Measurements from ENCODE around the gene SH2D6. TPM values are rescaled to one million over a fixed set of nuclear protein-coding genes. Genes with fewer than 3 reads are reported as not detected.
"Not testable (repeated sequence)": the region's sequence is repeated elsewhere in the genome, so short reads cannot be mapped to it uniquely, and the experiment has no call there.

SH2D6 gene
- polyA plus RNA-seq, 4 donors, result 0.24 to 0.62 (median 0.56) TPM

GRCh38 chr2:85437488-85438200 is 19.1 kb downstream of the SH2D6 start:
- peak in 1 of 4 donors; percentile 69 for DNase-seq (ENCODE audit: low read depth in 4 of 4, low spot score in 3 of 4)

GRCh38 chr2:85438201-85439024 is 19.9 kb downstream of the SH2D6 start:
- no peak for DNase-seq (ENCODE audit: low read depth in 4 of 4, low spot score in 3 of 4)

- DNase-seq (ENCODE audit: low read depth in 4 of 4, low spot score in 3 of 4), result no peak
These were observed 20.5 kb downstream of the SH2D6 start for GRCh38 chr2:85439025-85439472.

GRCh38 chr2:85439569-85439968 is 21.1 kb downstream of the SH2D6 start:
- not testable (repeated sequence) for DNase-seq (ENCODE audit: low read depth in 4 of 4, low spot score in 3 of 4)

- DNase-seq (ENCODE audit: low read depth in 4 of 4, low spot score in 3 of 4), result no peak
These were observed 21.5 kb downstream of the SH2D6 start for GRCh38 chr2:85439986-85440385.

GRCh38 chr2:85440729-85441128 is 22.2 kb downstream of the SH2D6 start:
- DNase-seq (ENCODE audit: low read depth in 4 of 4, low spot score in 3 of 4), result no peak

GRCh38 chr2:85441864-85442263 is 23.4 kb downstream of the SH2D6 start:
- no peak for DNase-seq (ENCODE audit: low read depth in 4 of 4, low spot score in 3 of 4)

GRCh38 chr2:85444629-85445172 is 26.2 kb downstream of the SH2D6 start:
- DNase-seq (ENCODE audit: low read depth in 4 of 4, low spot score in 3 of 4), result no peak

- no peak for DNase-seq (ENCODE audit: low read depth in 4 of 4, low spot score in 3 of 4)
These were observed 27.1 kb downstream of the SH2D6 start for GRCh38 chr2:85445316-85446295.

GRCh38 chr2:85446296-85447221 is 28.0 kb downstream of the SH2D6 start:
- DNase-seq (ENCODE audit: low read depth in 4 of 4, low spot score in 3 of 4), result no peak

- no peak for DNase-seq (ENCODE audit: low read depth in 4 of 4, low spot score in 3 of 4)
These were observed 28.7 kb downstream of the SH2D6 start for GRCh38 chr2:85447222-85447585.

GRCh38 chr2:85448461-85449213 is 30.1 kb downstream of the SH2D6 start:
- DNase-seq (ENCODE audit: low read depth in 4 of 4, low spot score in 3 of 4), result no peak

GRCh38 chr2:85449214-85449588 is 30.7 kb downstream of the SH2D6 start:
- DNase-seq (ENCODE audit: low read depth in 4 of 4, low spot score in 3 of 4), result no peak

GRCh38 chr2:85452237-85452636 is 33.7 kb downstream of the SH2D6 start:
- no peak for DNase-seq (ENCODE audit: low read depth in 4 of 4, low spot score in 3 of 4)

- no peak for DNase-seq (ENCODE audit: low read depth in 4 of 4, low spot score in 3 of 4)
These were observed 35.1 kb downstream of the SH2D6 start for GRCh38 chr2:85453571-85453970.

GRCh38 chr2:85455552-85456090 is 37.1 kb downstream of the SH2D6 start:
- no peak for DNase-seq (ENCODE audit: low read depth in 4 of 4, low spot score in 3 of 4)

- DNase-seq (ENCODE audit: low read depth in 4 of 4, low spot score in 3 of 4), result no peak
These were observed 38.5 kb downstream of the SH2D6 start for GRCh38 chr2:85457043-85457442.

GRCh38 chr2:85457877-85458316 is 39.4 kb downstream of the SH2D6 start:
- no peak for DNase-seq (ENCODE audit: low read depth in 4 of 4, low spot score in 3 of 4)
